GM21360 (cell line): Measurements from ENCODE around the gene COL5A1.
"Not testable (repeated sequence)": the region's sequence is repeated elsewhere in the genome, so short reads cannot be mapped to it uniquely, and the experiment has no call there.

Source experiments
- ATAC-seq: cut with Tn5 transposase; IDR thresholded peaks from one replicate; pipeline ENCODE4 v1.9.1; 2021; ENCODE audit warnings: mild to moderate bottlenecking, moderate library complexity; ENCODE audit not compliant: unreplicated experiment

The COL5A1 gene

DNA sequence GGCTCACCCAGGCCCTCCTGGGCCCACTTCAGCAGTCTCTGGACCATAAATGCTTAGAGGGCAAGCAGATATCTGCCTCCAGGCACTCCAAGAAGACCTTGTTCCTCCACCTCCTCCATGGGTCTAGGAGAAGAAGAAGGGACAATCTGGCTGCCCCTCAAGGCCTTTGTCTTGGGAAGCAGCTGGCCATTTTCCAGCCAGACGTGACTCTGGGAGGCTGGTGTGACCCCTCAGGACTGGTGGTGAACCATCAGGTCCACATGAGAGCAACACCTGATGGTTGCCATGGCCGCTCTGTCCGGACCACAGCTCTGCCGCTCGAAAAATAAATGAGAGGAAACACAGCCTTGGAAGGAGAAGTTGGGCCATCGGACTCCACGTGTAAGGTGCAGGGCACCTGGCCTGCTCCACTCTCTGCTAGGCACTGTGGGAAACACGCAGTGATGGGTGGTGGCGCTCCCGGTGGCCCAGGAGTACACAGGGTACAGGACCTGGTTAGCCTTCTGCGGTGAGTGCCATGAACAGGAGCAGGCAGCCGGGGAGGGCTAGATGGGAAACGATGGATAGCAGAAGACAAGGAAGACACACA lies 3.0 kb upstream of the COL5A1 start:
- no peak for ATAC-seq

DNA sequence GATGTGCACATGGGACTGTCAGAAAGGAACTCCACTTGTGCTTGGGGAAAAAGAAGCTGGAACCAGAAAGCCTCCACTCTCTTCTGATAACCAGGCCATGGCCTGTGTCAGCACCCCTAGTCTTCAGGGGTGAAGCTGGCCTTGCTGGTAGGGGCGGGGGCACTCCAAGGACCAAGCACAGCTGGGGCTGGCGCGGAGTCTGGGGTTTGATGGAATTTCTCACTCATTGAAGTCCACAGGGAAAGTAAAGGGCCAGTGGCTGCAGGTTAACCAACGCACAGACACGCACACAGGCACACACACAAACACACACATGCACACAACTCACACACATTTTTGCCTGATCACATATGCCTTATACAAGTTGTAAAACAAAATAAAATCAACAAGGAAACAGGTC lies 1.6 kb upstream of the COL5A1 start:
- no peak for ATAC-seq

DNA sequence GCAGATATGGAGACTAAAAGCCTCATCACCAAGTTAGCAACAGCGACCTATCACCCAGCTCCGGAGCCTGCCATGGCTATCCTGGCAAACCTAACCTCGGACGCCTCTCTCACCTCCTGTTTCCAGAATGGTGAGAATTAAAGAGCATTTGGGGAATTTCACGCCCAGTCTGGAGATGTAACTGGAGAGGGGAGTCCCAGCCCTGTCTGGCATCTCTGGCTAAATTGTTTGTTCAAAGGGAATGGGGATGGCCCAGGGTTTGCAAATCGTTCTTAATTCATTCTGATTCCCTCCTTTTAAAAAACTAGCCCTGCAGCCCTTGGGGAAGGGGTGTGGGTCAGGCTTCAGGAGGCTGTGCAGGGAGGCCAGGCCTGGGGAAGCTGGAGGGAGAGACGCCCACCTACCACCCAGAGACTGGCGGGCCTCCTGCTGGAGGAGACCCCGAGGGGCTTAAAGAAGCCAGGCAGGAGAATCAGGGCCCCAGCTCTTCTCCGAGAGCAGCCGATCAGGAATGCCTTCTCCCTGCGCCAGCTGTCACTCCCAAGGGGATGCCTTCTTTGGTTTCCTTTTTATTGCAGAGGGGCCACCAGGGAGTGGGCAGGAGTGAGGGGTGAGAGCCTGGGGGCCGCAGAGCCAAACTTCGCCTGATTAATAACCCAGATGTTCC lies 964 bp upstream of the COL5A1 start:
- no peak for ATAC-seq

DNA sequence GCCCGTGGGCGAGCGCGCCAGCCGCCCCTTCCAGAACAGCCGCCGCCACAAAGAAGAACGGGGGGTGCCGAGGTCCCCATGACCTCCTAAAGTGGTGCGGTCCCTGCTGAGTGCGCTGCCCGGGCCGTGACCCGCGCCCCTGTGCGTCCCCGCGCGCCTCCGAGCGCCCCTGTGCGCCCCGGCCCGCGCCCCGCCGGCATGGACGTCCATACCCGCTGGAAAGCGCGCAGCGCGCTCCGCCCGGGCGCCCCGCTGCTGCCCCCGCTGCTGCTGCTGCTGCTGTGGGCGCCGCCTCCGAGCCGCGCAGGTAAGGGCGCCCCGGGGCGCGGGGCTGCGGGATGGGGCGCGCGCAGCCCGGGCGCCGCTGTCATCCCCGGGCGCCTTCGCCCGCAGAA lies 384 bp downstream of the COL5A1 start:
- ATAC-seq = no peak

DNA sequence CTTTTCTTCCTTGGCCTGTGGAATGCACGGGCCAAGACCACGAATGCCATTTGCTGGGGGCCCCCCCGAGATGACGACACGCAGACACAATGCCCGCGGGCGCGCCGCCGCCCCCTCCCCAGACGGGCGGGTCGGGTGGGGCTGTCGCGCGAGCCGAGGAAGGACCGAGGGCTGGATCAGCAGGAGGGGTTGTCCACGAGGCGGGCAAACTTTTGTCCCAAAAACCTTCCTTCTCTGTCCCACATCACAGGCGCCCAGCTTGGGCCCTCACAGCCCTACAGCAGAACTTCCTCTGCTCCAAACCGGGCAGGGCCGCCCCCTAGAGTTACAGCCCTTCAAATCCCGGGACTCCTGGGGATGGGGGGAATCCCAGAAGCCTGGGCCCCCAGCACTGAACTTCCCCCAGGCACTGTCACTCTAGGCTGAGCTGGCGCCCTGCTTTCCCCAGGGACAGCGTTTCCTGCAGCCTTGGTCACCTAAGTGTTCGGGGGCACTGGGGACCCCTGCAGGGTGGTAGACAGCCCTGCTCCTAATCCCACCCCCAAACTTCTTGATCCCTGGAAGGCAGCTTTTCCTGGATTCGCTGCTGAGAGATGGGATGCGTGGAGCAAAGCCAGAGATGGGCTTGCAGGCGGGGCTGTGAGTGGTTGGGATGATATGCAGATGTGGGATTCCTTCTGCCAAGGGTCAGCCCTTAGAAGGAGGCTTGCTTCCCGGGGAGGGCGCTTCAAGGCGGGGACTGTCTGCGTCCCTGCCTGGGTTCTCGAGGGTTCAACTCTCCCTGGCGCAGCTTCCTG lies 980 bp downstream of the COL5A1 start:
- no peak for ATAC-seq

DNA sequence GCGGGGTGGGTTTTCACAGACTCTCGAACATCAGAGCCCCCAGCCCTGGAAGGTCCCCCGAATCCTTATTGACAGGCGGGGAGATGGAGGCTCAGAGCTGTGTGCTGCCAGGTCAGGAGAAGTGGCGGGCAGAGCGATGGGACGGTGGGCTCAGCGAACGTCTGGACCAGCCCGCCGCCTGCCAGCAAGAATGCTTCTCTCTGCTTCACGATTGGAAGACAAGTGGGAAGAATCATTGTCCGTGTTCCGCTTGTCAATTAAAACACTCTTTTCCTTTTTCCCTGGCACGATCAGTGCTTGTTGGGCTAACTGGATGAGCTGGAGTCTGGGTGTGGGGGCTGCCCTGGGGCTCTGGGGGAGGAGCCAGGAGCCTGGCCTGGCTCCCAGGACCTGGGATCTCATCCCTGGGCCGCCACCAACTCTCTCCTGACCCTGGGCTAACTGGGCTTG lies 1.6 kb downstream of the COL5A1 start:
- ATAC-seq = no peak

DNA sequence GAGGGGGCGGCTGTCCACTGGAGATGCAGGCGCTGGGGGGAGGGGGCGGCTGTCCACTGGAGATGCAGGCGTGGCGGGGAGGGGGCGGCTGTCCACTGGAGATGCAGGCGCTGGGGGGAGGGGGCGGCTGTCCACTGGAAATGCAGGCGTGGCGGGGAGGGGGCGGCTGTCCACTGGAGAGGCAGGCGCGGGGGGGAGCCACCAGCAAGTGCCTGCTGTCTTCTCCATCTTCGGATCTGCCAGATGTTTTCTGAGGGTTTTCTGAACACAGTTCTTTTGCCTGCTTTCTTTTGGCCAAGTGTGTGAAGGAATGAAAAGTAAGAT lies 2.8 kb downstream of the COL5A1 start:
- not testable (repeated sequence) for ATAC-seq

DNA sequence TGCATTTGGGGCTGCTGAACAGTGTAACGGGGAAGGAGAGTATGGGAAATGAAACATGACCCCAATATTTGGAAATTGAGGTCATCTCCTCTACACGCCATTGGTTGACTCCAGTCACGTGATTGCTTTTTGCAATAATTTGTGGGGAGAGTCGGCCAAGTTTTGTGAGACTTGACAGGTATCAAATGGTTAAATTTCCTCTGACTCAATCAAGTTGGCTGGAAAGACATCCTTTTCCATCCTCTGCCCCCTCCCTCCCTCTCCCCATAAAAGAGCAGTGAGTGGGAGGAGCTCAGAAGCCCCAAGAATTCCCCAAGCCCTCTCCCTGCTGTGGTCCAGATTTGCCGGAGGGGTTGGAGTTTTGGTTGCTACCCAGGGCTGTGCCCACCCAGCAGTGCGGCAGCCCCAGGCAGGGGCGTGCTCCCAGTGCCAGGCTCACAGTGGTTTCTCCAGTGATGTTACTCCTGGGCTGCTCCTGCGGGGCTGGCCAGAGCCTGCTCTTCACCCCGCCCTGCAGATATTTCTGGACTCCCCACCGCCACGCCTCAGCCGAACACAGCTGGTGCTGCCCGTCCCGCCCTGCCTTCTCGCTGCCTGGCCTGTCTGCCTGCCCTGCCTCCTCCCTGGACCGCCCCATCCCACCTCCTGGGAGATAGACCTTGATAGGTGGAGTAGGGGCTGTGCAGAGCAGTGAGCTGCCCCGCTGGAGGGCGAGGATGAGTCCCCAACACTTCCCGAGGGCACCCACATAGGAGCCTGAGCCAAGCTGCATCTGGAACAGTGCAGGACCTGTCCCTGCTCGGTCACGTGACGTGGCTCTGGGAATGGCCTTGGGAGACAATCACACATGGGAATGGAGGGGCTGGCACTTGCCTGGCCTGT lies 3.4 kb downstream of the COL5A1 start:
- ATAC-seq = no peak

DNA sequence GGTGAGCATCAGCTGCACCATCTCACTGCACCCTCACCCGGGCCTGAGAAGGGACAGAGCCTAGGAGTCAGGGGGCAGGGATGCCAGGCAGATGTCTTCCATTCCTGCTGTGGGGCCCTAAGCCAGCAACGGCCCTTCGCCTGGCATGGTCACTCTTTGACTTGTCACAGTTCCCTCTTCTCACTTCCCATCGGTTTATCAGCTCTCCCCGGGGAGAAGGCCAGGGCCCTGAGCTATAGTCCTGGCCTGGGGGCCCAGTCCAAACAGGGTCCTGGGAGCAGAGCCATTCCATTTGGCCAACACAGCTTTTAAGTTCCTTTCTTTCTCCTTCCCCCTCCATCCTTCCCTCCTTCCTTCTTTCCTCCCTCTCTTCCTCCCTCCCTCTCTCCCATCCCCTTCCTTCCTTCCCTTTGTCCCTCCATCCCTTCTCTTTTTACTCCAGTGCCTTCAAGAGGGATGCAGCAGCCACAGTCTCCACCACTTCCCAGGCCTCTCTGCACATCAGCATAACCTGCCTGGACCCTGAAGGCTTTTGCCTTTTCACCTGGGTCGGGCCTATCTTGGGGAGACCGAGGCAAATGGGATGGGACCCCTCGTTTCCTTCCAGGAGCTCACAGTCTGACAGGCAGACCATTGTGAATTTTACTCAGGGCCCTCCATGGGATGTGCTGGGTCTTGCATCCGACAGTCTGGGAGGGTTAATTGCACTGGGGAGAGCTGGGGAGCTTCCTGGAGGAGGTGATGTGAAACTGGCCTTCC lies 4.2 kb downstream of the COL5A1 start:
- no peak for ATAC-seq

DNA sequence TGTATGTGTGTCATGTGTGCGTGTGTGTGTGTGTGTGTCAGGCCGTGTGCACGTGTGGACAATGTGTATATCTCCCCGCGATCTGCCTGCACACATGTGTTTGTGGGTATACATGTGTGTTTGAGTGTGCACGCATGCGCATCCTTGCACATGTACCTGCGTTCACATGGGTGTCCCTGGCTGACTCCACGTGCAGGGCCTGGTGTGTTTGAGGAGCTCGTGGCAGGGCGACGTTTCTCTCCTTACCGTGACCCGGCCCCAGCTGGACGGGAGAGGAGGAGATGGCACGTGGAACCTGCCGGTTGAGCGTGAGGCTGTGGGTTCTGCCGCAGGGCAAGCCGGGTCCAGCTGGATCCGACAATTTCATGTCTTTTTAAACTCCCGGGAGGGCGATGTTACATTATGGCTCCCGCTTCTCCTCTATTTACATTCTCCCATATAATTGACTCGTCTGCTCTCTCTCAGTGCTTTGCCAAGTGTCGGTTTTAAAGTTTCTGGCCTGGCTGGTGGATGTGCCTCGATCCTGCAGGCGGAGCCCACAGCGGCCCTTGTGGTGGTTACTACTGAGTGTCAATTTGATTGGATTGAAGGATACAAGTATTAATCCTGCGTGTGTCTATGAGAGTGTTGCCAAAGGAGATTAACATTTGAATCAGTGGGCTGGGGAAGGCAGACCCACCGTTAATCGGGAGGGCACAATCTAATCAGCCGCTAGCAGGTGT lies 5.9 kb downstream of the COL5A1 start:
- no peak for ATAC-seq

DNA sequence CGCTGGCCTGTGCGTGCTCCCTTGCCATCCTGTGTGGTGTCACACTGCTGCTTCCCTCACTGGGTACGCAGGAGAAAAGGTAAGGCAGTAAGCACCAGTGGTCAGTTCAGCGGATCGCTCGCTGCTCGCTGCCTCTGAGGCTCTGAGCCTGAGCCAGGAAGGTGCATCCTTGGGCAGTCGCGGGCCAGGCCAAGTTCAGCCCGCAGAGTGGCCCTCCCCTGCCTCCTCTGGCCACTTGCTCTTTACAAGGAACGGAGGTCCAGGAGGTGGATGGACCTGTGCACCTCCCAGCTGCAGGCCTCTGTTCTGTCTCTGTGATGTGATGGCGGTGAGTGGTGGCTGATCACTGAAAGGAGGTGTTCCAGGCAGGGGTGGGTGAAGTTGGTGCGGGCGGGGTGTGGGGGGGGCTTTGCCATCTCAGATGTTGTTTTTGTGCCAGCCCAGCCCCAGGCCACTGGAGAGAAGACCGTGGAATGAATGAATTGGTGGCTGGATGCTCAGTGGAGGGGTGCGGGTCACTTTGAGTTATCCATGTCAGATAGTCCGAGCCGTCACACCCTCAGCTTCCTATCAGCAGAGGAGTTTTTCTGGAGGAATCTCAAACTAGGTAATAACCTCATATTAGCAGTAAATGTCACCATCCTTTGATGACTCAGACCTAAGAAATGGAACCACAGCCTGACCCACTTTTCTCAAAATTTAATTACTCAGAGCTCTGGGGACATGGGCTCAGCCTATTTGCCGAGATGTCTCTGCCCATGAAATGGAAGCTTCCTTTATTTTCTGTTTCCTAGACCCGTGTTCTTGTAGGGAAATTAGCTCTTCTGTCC lies 7.3 kb downstream of the COL5A1 start:
- ATAC-seq = no peak

DNA sequence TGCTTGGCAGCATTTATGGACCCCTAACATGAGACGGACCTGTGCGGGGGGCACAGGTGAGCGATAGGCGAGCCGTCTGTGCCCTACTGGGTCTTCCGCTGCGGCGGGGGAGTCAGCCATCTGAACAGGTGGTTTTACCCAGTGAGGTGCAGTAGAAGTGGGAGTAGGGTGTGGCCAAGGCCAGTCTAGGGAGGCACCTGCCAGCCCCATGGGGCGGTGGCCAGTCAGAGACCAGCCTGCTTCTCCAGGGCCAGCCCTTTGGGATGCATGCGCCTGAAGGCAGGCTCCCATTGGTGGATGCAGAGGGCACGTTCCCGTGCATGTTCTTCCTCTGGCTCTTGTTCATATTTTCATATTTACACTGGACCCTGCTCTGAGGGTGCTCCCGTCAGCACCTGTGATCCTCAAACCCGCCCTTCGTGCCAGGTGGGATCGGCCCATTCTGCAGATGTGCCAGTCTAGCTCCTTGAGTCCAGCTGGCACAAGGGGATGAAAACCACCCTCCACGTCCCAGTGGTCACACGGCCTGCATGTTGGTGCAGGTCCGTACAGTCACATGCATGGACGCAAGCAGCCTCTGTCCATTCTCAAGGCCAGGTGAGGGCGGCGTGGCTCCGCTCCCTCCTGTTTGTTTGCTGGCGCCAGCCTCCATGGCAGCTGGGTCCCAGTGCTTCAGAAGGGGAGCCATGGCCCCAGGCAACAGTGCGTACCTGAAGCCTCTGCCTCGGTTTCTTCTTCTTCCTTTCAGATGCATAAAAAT lies 9.0 kb downstream of the COL5A1 start:
- no peak for ATAC-seq

DNA sequence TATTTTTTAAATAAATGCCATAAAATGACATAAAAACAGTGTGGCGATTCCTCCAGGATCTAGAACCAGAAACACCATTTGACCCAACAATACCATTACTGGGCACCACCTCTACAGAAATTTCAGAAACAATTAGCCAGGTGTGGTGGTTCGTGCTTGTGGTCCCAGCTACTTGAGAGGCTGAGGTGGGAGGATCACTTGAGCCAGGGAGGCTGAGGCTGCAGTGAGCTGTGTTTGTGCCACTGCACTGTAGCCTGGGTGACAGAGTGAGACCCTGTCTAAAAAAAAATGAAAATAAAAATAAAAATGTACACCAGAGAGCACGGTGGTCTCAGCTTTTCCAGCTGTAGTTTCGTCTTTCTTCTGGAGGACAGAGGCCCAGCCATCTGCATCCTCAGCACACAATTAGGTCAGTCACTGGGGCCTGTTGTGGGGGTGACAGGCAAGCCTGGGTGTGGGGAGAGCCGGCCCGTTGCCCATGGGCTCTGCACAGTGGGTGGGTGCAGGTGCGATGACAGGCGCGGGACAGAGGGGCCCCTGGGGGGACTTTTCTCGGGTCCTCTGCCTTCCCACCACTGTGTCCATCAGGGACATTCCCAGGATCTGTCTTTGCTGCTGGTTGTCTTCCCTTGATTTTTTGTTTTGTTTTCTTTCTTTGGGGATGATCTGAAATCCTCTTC lies 9.8 kb downstream of the COL5A1 start:
- no peak for ATAC-seq

DNA sequence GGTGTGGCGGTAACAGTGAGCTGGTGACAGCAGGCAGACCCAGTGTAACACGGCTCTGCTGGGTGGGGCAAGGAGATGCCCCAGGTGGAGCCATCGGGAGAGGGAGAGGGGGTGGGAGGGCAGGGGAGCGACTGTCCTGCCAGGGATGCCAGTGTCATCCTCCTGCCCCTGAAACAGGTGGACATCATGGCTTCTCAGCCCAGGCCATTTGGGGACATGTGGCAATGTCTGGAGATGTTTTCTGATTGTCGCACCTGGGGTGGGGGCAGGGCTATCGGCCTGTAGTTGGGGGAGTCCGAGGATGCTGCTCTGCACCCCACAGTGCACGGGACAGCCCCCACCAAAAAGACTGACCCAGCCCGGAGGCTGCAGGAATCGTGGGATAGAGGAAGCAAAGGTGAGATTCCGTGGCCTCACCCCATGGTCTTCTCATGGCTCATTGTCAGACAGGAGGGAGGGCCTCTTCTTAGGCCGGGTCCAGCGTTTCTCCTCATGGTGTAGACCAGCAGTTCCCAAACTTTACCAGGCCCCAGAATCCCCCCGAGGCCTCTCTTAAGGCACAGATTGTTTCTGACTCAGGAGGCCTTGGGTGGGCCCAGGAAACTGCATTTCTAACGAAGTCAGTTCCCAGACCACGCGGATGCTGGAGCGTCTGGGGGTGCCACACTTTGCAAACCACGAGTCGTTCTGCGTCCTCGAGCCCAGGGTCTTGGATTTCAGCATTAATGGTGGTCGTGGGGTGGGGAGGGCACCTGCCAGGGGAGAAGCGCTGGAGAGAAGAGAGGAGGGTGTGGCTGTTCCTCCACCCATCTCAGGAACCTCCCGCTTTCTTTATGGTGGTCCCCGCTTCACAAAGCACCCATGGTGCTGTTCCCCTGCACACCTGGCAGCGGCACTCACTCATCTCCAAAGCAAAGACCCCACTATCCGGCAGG lies 11.0 kb downstream of the COL5A1 start:
- ATAC-seq = no peak

DNA sequence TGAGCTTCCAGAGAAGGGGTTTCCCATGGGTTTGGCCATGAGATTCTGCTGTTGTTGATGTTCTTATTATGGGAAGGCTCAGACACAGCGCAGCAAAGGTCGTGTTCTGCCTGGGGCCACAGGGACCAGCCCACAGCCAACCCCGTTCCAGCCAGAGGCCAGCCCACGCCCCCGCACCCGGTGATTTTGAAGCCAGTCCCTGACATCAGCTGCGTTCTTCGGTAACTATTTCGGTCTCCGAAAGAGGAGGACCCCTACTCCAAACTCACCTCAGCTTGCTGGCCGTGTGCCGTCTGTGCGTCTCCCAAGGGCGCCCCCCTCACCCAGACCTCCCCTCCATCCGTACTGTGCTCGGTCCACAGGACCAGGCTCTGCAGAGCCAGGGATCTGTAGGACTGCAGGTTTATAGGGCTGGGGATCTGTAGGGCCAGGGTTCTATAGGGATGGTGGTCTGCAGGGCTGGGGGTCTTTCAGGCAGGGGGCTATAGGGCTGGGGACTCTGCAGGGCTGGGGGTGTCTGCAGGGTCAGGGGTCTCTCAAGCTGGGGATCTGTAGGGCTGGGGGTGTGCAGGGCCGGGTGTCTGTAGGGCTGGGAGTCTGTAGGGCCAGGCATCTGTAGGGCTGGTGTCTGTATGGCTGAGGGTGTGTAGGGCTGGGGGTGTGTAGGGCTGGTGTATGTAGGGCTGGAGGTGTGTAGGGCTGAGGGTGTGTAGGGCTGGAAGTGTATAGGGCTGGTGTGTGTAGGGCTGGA lies 11.8 kb downstream of the COL5A1 start:
- no peak for ATAC-seq

DNA sequence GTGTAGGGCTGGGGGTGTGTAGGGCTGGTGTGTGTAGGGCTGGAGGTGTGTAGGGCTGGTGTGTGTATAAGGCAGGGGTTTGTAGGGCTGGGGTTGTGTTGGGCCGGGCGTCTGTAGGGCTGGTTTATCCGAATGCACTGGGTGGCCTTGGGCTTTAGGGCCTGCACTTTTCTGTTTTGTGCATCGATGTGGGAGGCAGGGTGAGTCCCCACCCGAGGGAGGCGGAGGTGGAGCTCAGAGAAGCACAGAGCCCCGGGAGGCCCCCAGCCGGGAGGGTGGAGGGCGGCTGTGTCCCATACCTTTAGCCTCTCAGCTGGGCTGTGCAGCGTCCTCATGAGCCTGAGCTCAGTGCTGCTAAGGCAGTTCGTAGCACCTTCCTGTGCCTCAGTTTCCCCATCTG lies 13.5 kb downstream of the COL5A1 start:
- ATAC-seq = no peak
